ENCODE measurements around the gene DUOXA2. TPM values are rescaled to one million over a fixed set of nuclear protein-coding genes. Genes with fewer than 3 reads are reported as not detected.
A peak's percentile ranks its signal among the peaks of the same experiment; 100 is the strongest.

DUOXA2 gene
- total RNA-seq, 4 donors from 2014 or later, result not detected

DNA sequence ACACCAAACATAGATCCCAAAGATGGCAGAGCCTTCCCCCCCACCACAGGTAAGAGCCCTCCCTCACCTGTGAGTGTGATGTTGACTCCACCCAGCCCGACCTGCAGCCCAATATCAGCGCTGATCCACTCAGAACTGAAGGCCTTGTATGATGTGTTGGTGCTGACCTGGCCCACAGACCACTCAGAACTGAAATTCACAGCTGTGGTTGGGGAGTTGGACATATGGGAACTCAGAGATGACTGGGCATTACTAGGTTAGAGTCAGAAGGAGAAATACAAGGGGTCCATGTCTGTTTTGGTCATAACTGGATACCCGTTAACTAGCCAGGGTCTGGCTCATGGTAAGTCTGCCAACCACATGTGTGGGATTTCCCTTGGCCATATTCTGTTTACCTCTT lies 6.9 kb downstream of the DUOXA2 start:
- intact Hi-C loops (cut with DNase I; ENCODE audit: low total_unique reads), result no loop called here
- Histone ChIP-seq H3K27ac (no peak overlapping the region), H3K9me3 (no peaks in the 10 kb centered on the region), H3K36me3 (no peaks in the 10 kb centered on the region), H3K4me1 (peaks cover 0 to 5% of the 10 kb centered on the region in 2 donors), H3K27me3 (peaks cover 10 to 14% of the 10 kb centered on the region in 2 donors), H3K4me3 (no peak overlapping the region)
- DNase-seq, result no peak
- no peak for TF ChIP-seq POLR2A (IDR thresholded peaks at IDR 0.05)
- TF ChIP-seq, protein P1, sequence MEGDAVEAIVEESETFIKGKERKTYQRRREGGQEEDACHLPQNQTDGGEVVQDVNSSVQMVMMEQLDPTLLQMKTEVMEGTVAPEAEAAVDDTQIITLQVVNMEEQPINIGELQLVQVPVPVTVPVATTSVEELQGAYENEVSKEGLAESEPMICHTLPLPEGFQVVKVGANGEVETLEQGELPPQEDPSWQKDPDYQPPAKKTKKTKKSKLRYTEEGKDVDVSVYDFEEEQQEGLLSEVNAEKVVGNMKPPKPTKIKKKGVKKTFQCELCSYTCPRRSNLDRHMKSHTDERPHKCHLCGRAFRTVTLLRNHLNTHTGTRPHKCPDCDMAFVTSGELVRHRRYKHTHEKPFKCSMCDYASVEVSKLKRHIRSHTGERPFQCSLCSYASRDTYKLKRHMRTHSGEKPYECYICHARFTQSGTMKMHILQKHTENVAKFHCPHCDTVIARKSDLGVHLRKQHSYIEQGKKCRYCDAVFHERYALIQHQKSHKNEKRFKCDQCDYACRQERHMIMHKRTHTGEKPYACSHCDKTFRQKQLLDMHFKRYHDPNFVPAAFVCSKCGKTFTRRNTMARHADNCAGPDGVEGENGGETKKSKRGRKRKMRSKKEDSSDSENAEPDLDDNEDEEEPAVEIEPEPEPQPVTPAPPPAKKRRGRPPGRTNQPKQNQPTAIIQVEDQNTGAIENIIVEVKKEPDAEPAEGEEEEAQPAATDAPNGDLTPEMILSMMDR (IDR thresholded peaks at IDR 0.05), result no peak

DNA sequence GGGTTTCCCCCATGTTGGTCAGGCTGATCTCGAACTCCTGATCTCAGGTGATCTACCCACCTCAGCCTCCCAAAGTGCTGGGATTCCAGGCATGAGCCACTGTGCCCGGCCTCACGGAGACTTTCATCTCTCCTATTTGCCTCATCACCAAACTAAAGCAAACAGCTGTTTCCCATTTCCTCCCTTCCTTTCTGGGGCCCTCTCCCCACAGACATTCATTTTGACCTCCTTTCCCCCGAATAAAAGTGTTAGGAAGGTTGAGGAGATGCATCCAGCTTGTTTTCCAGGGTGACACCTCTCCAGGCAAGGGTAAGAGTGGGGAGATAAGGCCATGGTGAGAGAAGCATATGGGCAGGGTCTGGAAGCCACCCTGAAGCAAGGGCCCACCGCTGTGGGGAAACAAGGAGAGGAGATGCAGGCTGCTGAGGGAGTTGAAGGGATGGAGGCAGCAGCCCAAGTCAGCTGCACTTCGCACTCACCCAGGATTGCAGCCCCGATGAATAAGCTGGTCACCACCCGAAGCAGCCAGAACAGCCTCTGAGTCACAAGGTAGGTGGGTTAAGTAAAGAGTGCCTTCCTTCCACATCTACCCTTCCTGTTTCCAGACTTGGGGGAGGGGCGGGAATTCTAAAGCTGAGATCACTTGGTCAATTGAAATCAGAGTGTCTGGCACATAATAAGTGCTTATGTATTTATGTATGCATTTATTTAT lies 7.7 kb downstream of the DUOXA2 start:
- TF ChIP-seq, protein P1 (IDR thresholded peaks at IDR 0.05), result no peak
- TF ChIP-seq POLR2A (IDR thresholded peaks at IDR 0.05), result no peak
- Histone ChIP-seq H3K9me3 (no peaks in the 10 kb centered on the region), H3K36me3 (no peaks in the 10 kb centered on the region), H3K4me3 (no peak overlapping the region), H3K4me1 (peaks cover 0 to 4% of the 10 kb centered on the region in 2 donors), H3K27me3 (peaks cover 6 to 8% of the 10 kb centered on the region in 2 donors), H3K27ac (no peak overlapping the region)
- no peak for DNase-seq
- intact Hi-C loops (cut with DNase I; ENCODE audit: low total_unique reads), result no loop called here

DNA sequence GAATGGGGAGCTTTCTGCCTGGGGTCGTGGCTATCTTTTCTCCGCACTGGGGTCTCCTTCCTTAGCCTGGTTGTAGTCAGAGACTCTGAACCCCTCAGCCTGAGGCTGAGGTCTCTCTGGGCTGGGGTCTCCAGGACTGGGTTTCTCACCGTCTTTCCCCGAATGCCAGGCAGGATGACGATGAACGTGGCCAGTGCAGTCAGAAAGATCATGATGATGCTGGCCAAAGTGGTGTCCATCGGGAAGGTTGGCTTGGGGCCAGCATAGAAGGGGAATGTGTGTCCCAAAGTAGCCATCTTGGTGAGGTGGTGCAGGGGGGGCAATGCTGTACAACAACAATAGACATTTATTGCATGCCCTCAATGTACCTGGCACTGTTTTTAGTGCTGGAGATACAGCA lies 8.6 kb downstream of the DUOXA2 start:
- H3K4me1 ChIP-seq, result no peaks in the 10 kb centered on the region
- H3K4me3 ChIP-seq, result no peak overlapping the region
- no peaks in the 10 kb centered on the region for H3K9me3 ChIP-seq
- H3K27ac ChIP-seq, result no peak overlapping the region
- H3K36me3 ChIP-seq, result no peaks in the 10 kb centered on the region
- intact Hi-C loops (cut with DNase I; ENCODE audit: low total_unique reads), result no loop called here
- no peak for DNase-seq
- TF ChIP-seq, protein P1 (IDR thresholded peaks at IDR 0.05), result no peak
- TF ChIP-seq POLR2A (IDR thresholded peaks at IDR 0.05), result no peak
- H3K27me3 ChIP-seq, result peaks cover 0 to 1% of the 10 kb centered on the region in 2 donors

DNA sequence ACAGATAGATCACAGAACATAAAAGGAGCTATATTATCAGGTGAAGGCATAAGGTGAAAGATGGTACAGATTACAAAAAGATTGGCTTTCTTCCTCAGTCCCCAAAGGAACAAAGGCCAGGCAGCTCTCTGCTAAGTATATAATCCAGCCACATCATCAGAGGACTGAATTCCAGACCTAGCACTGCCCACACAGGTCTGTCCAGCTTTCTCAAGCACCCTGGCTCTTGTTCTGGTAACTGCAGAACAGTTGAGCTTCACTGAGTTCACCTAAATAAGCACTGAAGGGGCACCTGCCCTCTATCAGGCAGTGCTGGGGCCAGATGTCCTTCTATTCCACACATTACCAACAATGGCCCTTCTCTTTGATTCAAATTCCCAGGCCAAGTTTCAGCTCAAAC lies 9.3 kb downstream of the DUOXA2 start:
- TF ChIP-seq POLR2A (IDR thresholded peaks at IDR 0.05), result no peak
- TF ChIP-seq, protein P1 (IDR thresholded peaks at IDR 0.05), result no peak
- H3K4me1 ChIP-seq, result no peaks in the 10 kb centered on the region
- no peaks in the 10 kb centered on the region for H3K36me3 ChIP-seq
- DNase-seq, result no peak
- no peak overlapping the region for H3K27ac ChIP-seq
- H3K27me3 ChIP-seq, result peaks cover 0 to 3% of the 10 kb centered on the region in 2 donors
- intact Hi-C loops (cut with DNase I; ENCODE audit: low total_unique reads), result no loop called here
- H3K4me3 ChIP-seq, result no peak overlapping the region
- H3K9me3 ChIP-seq, result no peaks in the 10 kb centered on the region

DNA sequence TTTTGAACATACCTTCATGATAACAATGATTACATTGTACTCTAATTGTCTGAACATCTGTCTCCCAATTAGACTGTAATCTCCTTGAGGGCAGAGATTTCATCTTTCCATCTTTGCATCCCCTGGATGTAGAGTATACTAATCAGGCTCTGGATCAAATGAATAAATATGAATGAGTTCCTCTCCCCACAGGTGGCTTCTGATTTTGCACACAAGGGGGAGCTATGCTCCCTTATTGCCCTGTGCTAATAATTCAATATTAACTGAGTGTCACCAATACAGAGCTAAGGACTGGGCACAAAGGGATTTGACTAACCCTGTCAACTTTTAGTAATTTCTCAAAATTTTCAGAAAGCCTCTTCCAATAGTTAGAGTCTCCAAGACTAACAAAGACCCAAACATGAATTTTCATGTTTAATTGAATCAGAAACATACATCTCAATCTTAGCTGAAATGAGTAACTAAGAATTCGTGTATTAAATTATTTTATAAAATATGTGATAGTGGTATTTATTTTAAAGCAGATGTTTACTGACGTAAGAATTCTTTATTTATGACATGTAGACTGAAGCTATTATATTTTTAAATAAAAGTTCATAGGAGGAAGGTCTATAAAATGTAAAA lies 12.5 kb downstream of the DUOXA2 start:
- TF ChIP-seq POLR2A (IDR thresholded peaks at IDR 0.05), result no peak
- TF ChIP-seq, protein P1 (IDR thresholded peaks at IDR 0.05), result peak in 3 of 4 experiments; percentile 27 to 34 (median 32)
- Histone ChIP-seq H3K27me3 (peaks cover 0 to 3% of the 10 kb centered on the region in 2 donors), H3K4me3 (no peak overlapping the region), H3K9me3 (no peaks in the 10 kb centered on the region), H3K36me3 (no peaks in the 10 kb centered on the region), H3K27ac (no peak overlapping the region), H3K4me1 (no peaks in the 10 kb centered on the region)
- no peak for DNase-seq
- intact Hi-C loops (cut with DNase I; ENCODE audit: low total_unique reads), result no loop called here
